Sigmoid colon (tissue), 4 donors: ENCODE results near the gene ADGRG6.

Experiments
- POLR2A ChIP-seq, 2 donors: fragments of 450-650 bp; IDR thresholded peaks; one replicate each; pipeline ENCODE4 v1.6.1; 2016; ENCODE audit warnings: antibody characterized with exemption in 2 of 2, mild to moderate bottlenecking in 2 of 2, moderate library complexity in 2 of 2
- POLR2AphosphoS5 ChIP-seq, 4 donors: sonication (generic); formaldehyde crosslinking; IDR thresholded peaks; one replicate each; pipeline ENCODE4 v1.6.1; 2017; ENCODE audit warnings: antibody characterized with exemption in 4 of 4
- TF ChIP-seq, protein P1 (sequence below), 4 experiments: fragments of 450-650 bp in 3 of 4; fragments of 200-600 bp in 1 of 4; IDR thresholded peaks; one replicate each; pipeline ENCODE4 v1.5.1; 2016 to 2019; ENCODE audit warnings: antibody characterized with exemption in 4 of 4, mild to moderate bottlenecking in 3 of 4, moderate library complexity in 2 of 4

- TF ChIP-seq POLR2AphosphoS5 (IDR thresholded peaks at IDR 0.05) (no peak), POLR2A (IDR thresholded peaks at IDR 0.05) (no peak)
- TF ChIP-seq, protein P1, sequence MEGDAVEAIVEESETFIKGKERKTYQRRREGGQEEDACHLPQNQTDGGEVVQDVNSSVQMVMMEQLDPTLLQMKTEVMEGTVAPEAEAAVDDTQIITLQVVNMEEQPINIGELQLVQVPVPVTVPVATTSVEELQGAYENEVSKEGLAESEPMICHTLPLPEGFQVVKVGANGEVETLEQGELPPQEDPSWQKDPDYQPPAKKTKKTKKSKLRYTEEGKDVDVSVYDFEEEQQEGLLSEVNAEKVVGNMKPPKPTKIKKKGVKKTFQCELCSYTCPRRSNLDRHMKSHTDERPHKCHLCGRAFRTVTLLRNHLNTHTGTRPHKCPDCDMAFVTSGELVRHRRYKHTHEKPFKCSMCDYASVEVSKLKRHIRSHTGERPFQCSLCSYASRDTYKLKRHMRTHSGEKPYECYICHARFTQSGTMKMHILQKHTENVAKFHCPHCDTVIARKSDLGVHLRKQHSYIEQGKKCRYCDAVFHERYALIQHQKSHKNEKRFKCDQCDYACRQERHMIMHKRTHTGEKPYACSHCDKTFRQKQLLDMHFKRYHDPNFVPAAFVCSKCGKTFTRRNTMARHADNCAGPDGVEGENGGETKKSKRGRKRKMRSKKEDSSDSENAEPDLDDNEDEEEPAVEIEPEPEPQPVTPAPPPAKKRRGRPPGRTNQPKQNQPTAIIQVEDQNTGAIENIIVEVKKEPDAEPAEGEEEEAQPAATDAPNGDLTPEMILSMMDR (IDR thresholded peaks at IDR 0.05): no peak
Measured at GRCh38 chr6:142254513-142254912, 47.3 kb upstream of the ADGRG6 start.
